Esophagus muscularis mucosa (tissue), 4 donors: Measurements from ENCODE around the gene CAPS. TPM values are rescaled to one million over a fixed set of nuclear protein-coding genes. Genes with fewer than 3 reads are reported as not detected.
A peak's percentile ranks its signal among the peaks of the same experiment; 100 is the strongest.

Source experiments
- DNase-seq: peaks from one replicate; pipeline ENCODE4 v3.0.0-alpha.2; 2017; ENCODE audit errors: extremely low spot score
- H3K27ac ChIP-seq, 4 donors: fragments of 200-600 bp; sonication (generic); replicated peaks in 1 of 4; 1 replicate in 3 of 4; 2 replicates in 1 of 4; pipeline ENCODE4 v1.5.1; 2016 to 2019; ENCODE audit warnings: mild to moderate bottlenecking in 1 of 4
- H3K27me3 ChIP-seq, 4 donors: fragments of 200-600 bp; sonication (generic); one replicate each; pipeline versions ENCODE4 v1.5.1 to v1.6.0; 2016 to 2019
- H3K36me3 ChIP-seq, 4 donors: fragments of 200-600 bp; sonication (generic); one replicate each; pipeline ENCODE4 v1.5.1; 2016 to 2019
- H3K4me1 ChIP-seq, 4 donors: fragments of 200-600 bp; sonication (generic); one replicate each; pipeline ENCODE4 v1.5.1; 2016 to 2019
- H3K4me3 ChIP-seq, 4 donors: fragments of 200-600 bp; sonication (generic); 1 replicate in 2 of 4; 2 replicates in 2 of 4; pipeline ENCODE4 v1.5.1; 2016 to 2019; ENCODE audit warnings: mild to moderate bottlenecking in 4 of 4, moderate library complexity in 1 of 4
- H3K9me3 ChIP-seq, 4 donors: fragments of 200-600 bp; sonication (generic); 1 replicate in 3 of 4; 2 replicates in 1 of 4; pipeline ENCODE4 v1.5.1; 2016 to 2019
- EP300 ChIP-seq: sonication (generic); formaldehyde crosslinking; IDR thresholded peaks from one replicate; pipeline ENCODE4 v1.6.1; 2017; ENCODE audit warnings: antibody characterized with exemption
- POLR2A ChIP-seq: fragments of 450-650 bp; IDR thresholded peaks from one replicate; pipeline ENCODE4 v1.6.1; 2017; ENCODE audit warnings: antibody characterized with exemption, moderate library complexity, mild to moderate bottlenecking, low read depth
- POLR2AphosphoS5 ChIP-seq, 2 donors: sonication (generic); formaldehyde crosslinking; IDR thresholded peaks; one replicate each; pipeline ENCODE4 v1.6.1; 2017; ENCODE audit warnings: antibody characterized with exemption in 2 of 2
- WGBS: methylation state at CpG from one replicate; pipeline ENCODE4 v1.1.5; 2018; 5-methylcytosine and 5-hydroxymethylcytosine counted together
- intact Hi-C: fragments of 100-400 bp; cut with DNase I; formaldehyde crosslinking; loops from one replicate; pipeline ENCODE4 v1.15.1; 2023
- total RNA-seq, 4 donors: library from RNA; depleted of rRNA; stranded (reverse); fragments of >200 nt; gene quantifications; one replicate each; pipeline versions ENCODE4 v1.1.0 to v1.2.1, GENCODE V29; 2016
- TF ChIP-seq, protein P1 (sequence below), 3 experiments: fragments of 200-600 bp in 2 of 3; fragments of 450-650 bp in 1 of 3; sonication (generic) in 2 of 3; IDR thresholded peaks; one replicate each; pipeline ENCODE4 v1.5.1; 2017 to 2019; ENCODE audit warnings: antibody characterized with exemption in 3 of 3, mild to moderate bottlenecking in 2 of 3, moderate library complexity in 1 of 3

Gene CAPS
- total RNA-seq, 4 donors from 2014 or later, result 5.5 to 16.1 (median 15.2) TPM

DNA sequence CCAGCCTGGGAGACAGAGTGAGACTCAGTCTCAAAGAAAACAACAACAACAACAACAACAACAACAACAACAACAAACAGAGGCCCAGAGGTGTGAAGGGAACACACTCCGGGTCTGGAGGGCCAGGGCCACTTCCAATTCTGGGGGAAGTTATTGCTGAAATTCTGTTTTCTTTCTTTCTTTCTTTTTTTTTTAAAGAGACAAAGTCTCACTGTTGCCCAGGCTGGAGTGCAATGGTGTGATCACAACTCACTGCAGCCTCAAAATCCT is 3.5 kb upstream of the CAPS start:
- Histone ChIP-seq H3K27ac (no peak overlapping the region), H3K27me3 (no peaks in the 10 kb centered on the region), H3K4me3 (no peak overlapping the region), H3K9me3 (no peaks in the 10 kb centered on the region), H3K4me1 (peaks cover 23 to 36% (median 28%) of the 10 kb centered on the region in 4 donors), H3K36me3 (peaks cover 6 to 43% (median 37%) of the 10 kb centered on the region in 4 donors)
- TF ChIP-seq EP300 (no peak), POLR2AphosphoS5 (IDR thresholded peaks at IDR 0.05) (no peak), POLR2A (no peak)
- TF ChIP-seq, protein P1, sequence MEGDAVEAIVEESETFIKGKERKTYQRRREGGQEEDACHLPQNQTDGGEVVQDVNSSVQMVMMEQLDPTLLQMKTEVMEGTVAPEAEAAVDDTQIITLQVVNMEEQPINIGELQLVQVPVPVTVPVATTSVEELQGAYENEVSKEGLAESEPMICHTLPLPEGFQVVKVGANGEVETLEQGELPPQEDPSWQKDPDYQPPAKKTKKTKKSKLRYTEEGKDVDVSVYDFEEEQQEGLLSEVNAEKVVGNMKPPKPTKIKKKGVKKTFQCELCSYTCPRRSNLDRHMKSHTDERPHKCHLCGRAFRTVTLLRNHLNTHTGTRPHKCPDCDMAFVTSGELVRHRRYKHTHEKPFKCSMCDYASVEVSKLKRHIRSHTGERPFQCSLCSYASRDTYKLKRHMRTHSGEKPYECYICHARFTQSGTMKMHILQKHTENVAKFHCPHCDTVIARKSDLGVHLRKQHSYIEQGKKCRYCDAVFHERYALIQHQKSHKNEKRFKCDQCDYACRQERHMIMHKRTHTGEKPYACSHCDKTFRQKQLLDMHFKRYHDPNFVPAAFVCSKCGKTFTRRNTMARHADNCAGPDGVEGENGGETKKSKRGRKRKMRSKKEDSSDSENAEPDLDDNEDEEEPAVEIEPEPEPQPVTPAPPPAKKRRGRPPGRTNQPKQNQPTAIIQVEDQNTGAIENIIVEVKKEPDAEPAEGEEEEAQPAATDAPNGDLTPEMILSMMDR (IDR thresholded peaks at IDR 0.05), result no peak
- WGBS, result 86% methylated on average over 1 of the region's 1 CpG
- DNase-seq, result no peak
- intact Hi-C loops, result no loop called here

DNA sequence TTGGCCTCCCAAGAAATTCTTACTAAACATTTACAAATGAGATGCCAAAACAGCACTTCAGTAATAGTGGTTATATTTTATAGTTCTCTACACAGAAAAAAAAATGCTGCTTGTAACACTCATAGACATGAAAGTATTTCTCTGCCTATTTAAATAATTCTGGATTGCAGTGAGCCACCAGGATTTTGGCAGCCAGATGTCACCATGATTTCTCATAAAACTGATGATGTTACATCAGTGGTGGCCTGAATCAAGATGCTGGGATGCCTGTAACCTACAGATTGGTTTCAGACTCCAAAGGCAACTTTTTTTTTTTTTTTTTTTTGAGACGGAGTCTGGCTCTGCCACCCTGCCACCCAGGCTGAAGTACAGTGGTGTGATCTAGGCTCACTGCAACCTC is 2.7 kb upstream of the CAPS start:
- intact Hi-C loops, result no loop called here
- H3K4me1 ChIP-seq, result peaks cover 26 to 36% (median 28%) of the 10 kb centered on the region in 4 donors

DNA sequence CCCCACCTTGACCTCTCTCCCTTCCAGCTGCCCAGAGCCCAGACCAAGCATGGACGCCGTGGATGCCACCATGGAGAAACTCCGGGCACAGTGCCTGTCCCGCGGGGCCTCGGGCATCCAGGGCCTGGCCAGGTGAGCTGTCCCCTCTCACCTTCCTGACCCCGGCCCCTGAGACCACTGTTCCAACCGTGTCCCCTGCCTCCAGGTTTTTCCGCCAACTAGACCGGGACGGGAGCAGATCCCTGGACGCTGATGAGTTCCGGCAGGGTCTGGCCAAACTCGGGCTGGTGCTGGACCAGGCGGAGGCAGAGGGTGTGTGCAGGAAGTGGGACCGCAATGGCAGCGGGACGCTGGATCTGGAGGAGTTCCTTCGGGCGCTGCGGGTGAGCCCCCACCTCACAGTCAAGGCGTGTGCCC is 312 bp downstream of the CAPS start:
- Histone ChIP-seq H3K9me3 (no peaks in the 10 kb centered on the region), H3K27ac (peak overlapping the region; percentile 53 to 82 (median 65)), H3K4me3 (no peak overlapping the region), H3K4me1 (peaks cover 29 to 30% (median 29%) of the 10 kb centered on the region in 4 donors), H3K27me3 (no peaks in the 10 kb centered on the region), H3K36me3 (peaks cover 36 to 72% (median 67%) of the 10 kb centered on the region in 4 donors)
- DNase-seq, result no peak
- intact Hi-C loops, result no loop called here
- WGBS, result 84% methylated on average over 8 of the region's 22 CpGs
- TF ChIP-seq POLR2A, result no peak
- no peak for TF ChIP-seq POLR2AphosphoS5 (IDR thresholded peaks at IDR 0.05)
- TF ChIP-seq, protein P1 (IDR thresholded peaks at IDR 0.05), result no peak
- no peak for TF ChIP-seq EP300

More for the DNA sequence above, 2.7 kb upstream of the CAPS start:
- Histone ChIP-seq H3K9me3 (no peaks in the 10 kb centered on the region), H3K36me3 (peaks cover 8 to 51% (median 45%) of the 10 kb centered on the region in 4 donors), H3K27me3 (no peaks in the 10 kb centered on the region), H3K4me3 (no peak overlapping the region), H3K27ac (no peak overlapping the region)
- WGBS, result 88% methylated on average over 1 of the region's 1 CpG
- TF ChIP-seq, protein P1 (IDR thresholded peaks at IDR 0.05), result no peak
- no peak for TF ChIP-seq EP300
- no peak for DNase-seq

DNA sequence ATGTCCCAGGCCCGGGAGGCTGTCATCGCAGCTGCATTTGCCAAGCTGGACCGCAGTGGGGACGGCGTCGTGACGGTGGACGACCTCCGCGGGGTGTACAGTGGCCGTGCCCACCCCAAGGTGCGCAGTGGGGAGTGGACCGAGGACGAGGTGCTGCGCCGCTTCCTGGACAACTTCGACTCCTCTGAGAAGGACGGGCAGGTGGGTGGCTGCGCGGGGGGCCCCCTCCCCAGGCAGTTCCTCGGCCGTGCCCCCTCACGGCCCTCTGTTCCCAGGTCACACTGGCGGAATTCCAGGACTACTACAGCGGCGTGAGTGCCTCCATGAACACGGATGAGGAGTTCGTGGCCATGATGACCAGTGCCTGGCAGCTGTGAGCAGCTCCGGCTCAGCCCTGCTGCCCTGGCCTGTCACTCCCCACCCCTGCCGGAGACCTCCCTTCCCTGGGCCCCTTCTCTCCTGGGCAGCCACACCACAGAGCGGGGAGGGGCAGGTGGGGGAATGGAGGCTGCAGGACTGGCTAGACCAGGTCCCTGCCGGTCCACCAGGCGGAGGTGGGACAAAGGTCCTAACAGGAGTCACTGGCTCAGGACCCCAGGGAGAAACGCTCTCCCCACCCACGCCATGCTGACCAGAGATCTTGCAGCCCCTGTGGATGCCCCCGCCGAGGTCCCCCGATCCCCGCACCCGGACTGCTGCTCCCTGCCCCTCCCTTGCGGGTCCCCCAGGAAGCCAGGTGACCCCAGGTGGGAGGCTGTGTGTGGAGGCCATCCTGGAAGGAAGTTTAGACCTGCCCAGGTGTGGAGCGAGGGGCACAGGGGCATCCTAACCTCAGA is 1.1 kb downstream of the CAPS start:
- 89% methylated on average over 36 of the region's 42 CpGs for WGBS
- Histone ChIP-seq H3K27ac (peak overlapping the region; percentile 53 to 82 (median 65)), H3K4me3 (no peak overlapping the region), H3K4me1 (peaks cover 29 to 30% (median 29%) of the 10 kb centered on the region in 4 donors), H3K9me3 (no peaks in the 10 kb centered on the region), H3K36me3 (peaks cover 40 to 72% (median 67%) of the 10 kb centered on the region in 4 donors), H3K27me3 (no peaks in the 10 kb centered on the region)
- TF ChIP-seq EP300 (no peak), POLR2A (no peak), POLR2AphosphoS5 (IDR thresholded peaks at IDR 0.05) (no peak)
- TF ChIP-seq, protein P1 (IDR thresholded peaks at IDR 0.05), result no peak
- intact Hi-C loops, result no loop called here
- DNase-seq, result no peak

DNA sequence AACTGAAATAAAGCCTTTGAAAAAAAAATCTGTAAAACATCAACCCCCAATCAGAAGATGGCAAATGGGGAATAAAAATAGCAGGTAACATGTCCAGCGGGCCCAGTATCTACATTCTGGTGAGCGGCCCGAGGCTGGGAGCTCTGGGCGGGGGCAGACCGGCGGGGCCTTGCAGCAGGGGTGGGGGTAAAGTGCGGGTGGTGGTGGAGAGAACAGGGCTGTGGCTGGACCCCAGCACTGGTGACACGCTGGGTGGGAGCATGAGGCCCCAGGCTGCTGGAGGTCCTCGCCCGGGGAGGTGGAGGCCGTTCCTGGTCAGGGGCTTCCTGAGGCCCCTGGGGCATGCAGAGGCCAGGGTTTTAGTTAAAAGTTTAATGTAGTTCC is 1.7 kb downstream of the CAPS start:
- TF ChIP-seq EP300, result no peak
- no peak for TF ChIP-seq POLR2AphosphoS5 (IDR thresholded peaks at IDR 0.05)
- TF ChIP-seq POLR2A, result no peak
- TF ChIP-seq, protein P1 (IDR thresholded peaks at IDR 0.05), result no peak
- Histone ChIP-seq H3K9me3 (no peaks in the 10 kb centered on the region), H3K4me1 (peaks cover 29 to 30% (median 29%) of the 10 kb centered on the region in 4 donors), H3K27ac (peak overlapping the region in 3 of 4 donors; percentile 55 to 82 (median 62)), H3K4me3 (no peak overlapping the region), H3K36me3 (peaks cover 41 to 74% (median 69%) of the 10 kb centered on the region in 4 donors), H3K27me3 (no peaks in the 10 kb centered on the region)
- DNase-seq, result no peak
- WGBS, result 82% methylated on average over 4 of the region's 11 CpGs
- intact Hi-C loops, result no loop called here
